DND-41 (cell line): ENCODE results near the gene GIPC2.

Source experiments
- CTCF ChIP-seq: IDR thresholded peaks from 2 replicates; pipeline ENCODE4 v1.5.1; 2012; ENCODE audit warnings: borderline replicate concordance, low read length, moderate library complexity, mild to moderate bottlenecking; ENCODE audit not compliant: poor library complexity, severe bottlenecking; ENCODE audit errors: extremely low read depth
- EZH2 ChIP-seq: IDR thresholded peaks from 3 replicates; pipeline ENCODE4 v1.6.1; 2012; ENCODE audit warnings: borderline replicate concordance, low read depth, mild to moderate bottlenecking, moderate library complexity, low read length, inconsistent platforms; ENCODE audit not compliant: severe bottlenecking

- TF ChIP-seq EZH2 (no peak), CTCF (no peak)
Observed at GRCh38 chr1:78047106-78047505, 1.3 kb downstream of the GIPC2 start.
